Superior temporal gyrus (tissue), 1 donor: ENCODE results near the gene IMPDH1.

Source experiments
- DNase-seq: peaks from one replicate; pipeline ENCODE4 v3.0.0-alpha.2; 2016; ENCODE audit errors: extremely low spot score

IMPDH1 gene

DNA sequence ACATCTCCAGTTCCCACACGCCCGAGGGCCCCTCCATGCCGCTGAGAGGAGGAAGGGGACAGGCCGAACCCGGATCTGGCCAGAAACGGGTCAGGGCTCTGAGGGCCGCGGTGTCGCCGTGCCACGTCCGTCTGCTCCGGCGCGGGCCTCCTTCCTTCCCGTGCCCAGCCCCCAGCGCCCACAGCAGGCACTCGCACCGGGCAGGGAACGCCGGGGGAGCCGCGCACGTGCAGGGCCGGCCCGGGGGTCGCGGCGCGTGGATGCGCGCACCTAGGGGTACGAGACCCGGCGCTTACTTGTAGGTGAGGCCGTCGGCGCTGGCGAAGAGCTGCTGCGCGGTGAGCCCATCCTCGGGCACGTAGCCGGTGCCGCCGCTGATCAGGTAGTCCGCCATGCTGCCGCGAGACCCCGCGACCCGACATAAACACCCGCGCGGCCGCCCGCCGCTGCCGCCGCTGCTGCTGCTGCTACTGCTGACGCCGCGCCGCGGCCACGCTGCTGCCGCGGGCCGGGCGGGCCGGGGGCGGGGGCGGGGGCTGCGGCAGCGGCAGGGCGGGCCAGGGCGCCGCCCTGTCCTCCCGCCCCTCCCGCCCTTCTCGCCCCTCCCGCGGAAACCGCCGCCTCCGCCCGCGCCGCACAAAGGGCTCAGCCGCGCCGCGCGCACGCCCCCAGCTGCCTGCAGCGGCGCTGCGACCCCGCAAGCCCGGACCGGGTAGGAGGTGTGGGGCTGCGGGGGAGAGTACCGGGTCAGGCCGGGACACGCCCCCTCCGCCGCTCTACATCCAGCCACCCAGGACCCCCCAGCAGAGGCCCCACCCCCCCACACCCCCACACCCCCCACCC, 4.1 kb downstream of the IMPDH1 start:
- no peak for DNase-seq

DNA sequence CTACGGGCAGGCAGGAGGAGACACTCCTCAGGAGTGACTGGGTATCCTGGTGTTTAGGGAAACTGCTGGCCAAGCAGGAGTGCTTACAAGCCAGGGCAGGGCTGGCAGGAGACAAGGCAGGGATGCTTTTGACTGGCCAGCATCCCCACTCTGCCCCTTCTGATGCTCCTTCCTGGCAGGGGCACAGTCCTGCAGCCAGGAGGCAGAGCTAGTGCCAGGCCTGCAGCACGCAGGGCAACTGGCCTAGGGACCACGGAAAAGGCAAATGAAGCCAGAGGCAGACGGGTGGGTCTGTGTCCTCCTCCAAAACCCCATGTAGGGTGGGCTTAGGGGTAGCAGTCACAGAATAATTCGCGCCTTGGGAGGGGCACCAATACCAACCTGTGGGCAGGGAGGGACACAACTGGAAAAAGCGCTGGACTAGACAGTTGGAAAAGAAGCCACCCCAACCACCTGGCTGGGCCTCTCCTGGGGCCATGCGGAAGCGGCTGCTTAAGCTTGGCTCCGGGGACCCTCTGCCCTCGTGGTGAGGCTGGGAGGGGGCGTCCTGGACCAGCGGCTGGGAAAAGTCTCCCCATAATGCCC, 4.8 kb downstream of the IMPDH1 start:
- no peak for DNase-seq

DNA sequence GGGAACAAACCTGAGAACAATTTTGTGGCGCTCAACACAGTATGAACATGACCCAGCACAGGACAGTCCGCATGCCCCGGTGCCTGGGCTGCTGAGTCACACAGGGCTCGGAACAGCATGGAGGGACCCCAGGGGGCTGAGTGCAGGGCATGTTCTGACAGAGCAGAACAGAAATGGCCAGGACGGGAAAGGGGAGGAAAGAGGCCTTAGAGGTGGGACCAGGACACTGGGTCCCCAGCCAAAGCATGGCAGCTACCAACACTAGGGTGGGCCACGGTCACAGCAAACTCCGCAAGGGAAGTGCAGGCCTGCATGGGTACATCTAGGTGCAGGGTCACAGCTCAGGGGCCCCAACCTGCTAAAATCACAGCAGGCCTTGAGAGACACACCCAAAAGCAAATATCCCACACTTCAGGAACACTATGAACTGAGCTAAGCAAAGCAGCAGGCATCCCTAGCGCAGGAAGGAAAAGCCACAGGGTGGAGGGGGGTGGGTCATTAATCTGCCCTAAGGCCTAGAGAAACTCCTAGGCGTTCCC, 5.6 kb downstream of the IMPDH1 start:
- no peak for DNase-seq

DNA sequence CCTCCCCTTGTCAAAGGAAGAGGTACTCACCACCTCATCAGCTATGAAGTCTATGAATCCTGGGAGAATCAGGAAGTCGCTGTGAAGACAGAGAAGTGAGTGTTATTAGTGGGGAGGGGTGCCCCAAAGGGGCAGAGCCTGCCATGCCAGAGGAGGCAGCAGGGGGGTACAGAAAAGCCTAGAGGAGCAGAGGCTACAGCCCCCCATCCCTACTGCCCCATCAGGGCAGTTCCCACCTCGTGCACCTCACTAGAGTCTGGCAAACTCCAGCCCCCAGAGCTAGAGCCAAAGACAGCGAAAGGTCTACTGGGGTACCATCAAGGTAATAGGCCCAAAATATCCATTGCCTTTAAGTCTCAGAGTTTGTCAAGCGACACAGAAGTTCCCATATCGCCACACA, 6.1 kb downstream of the IMPDH1 start:
- no peak for DNase-seq

DNA sequence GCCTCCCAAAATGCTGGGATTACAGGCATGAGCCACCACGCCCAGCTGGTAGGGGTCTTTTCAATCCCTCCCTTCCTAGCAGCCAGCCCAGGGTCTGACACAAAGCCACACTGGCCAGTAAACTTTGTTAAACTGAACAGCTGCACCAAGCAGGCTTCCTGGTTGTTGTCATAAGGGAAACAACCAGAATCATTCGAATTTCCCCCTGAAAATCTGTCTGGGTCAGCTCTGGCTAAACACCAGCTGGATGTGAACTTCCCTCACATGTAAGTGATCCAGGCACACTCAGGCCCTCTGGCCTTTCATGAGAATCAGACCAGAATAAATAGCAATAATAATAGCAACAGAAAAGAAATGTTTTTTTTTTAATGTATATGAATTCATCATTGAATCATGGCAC, 7.4 kb downstream of the IMPDH1 start:
- DNase-seq: no peak

DNA sequence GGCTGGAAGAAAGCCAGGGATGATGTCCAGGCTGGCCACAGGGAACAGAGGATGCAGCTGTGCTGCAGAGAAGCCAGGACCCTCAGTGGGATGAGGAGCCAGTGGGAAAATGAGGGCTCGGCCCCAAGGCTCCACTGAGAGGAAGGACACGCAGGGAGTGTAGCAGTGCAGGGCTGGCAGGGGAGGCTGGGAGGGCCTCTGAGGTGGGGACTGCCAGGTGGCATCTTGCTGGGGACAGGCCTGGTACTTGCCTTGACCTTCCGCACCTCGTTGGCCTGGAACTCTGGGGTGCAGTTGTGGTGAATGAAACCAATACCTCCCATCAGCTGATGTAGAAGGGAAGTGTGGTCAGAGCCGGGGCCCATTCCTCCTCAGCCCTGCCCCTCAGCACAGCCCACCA, 9.2 kb downstream of the IMPDH1 start:
- DNase-seq: no peak

DNA sequence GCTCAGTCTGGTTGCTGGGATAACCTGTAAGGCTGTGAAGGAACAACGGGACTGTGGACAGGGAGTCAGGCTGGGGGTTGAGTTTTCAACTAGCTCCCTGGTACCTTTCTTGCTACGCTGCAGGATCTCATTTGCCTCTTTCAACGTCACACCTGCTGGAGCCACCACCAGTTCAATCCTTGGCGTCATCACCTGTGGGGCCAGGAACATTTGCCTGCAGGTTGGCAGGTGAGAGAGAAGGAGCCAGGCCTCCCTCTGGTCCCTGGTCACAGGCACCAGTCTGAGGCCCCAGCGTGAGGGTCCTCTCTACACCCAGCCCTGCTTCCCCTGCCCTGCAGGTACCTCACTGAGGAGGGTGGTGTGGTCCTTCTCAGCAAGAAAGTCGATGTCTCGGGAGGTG, 9.8 kb downstream of the IMPDH1 start:
- no peak for DNase-seq

DNA sequence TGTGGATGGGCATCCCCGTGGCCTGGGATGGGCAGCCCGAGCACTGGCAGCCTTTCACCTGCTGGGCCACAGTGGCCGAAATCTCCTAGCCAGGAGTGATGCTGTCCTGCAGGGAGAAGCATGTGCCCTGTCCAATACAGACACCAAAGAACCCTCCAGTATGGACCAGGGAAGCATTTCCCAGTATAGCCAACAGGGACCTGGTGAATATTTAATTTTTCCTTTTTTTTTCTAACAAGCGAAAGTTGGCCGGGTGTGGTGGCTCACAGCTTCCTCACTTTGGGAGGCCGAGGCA, 11.0 kb downstream of the IMPDH1 start:
- no peak for DNase-seq

DNA sequence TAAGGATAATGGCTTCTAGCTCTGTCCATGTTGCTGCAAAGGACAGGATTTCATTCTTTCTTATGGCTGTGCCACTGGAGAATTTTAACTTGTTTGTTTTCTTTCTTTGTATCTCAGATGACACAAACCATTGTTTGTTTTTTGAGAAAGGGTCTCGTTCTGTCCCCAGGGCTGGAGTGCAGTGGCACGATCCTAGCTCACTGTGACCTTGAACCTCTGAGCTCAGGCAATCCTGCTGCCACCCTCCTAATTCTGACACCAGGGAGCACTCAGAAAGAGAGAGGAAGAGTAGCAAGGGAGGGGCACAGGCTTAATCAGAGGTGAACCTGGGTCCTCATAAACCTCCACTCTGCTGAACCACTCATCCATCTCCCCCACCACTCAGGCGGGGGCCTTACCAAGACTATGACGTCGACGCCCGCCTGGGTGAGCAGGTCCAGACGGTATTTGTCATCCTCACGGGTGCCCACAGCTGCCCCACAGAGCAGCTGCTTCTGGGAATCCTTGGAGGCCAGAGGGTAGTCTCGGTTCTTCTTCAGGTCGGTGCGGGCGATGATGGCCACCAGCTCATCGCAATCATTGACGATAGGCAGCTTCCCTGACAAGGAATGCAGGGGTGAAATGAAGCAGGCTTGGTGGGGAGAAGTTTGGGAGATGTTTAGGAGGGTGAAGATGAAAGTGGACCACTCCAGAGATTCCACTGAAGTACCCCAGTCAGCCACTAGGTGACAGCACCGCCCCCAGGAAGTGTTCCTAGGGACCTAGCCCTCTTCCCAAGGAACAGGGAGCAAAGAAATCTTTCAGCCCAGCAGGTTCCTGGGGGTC, 11.6 kb downstream of the IMPDH1 start:
- peak; percentile 82 for DNase-seq

DNA sequence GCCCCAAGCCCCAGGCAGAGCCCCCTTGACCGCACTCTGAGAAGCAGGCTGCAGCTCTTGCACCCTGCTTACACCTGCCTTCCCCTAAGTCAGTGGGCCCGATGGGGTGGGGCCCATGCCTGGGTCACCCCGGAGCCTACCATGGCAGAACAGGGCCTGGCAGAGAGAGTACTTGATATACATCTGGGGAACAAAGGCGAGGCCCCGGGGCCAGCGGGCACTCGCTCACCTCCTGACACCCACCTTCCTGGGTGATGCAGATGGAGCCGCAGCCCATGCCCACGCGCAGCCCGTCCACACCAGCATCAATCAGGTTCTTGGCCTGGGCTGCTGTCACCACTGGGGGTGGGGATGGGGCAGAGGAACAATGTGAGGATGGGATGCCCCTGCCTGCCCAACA, 13.4 kb downstream of the IMPDH1 start:
- no peak for DNase-seq

DNA sequence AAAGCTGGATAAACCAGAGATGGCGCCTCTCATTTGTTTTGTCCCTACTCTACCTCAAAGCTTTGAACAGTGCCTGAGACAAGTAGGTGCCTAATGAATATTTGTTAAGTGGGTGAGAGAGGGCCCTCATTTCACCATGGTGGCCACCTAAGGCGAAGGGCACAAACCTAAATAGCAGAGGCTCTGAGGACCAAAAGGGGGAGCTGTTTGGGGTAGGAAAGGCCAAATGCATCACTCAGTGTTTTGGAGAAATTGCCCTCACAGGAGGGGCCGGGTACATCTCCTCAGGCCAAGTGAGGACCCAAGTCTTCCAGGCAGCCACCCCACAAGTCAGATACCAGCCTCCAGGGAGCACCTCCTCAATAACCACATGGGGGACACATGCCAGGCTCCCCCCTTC, 14.0 kb downstream of the IMPDH1 start:
- DNase-seq: no peak

DNA sequence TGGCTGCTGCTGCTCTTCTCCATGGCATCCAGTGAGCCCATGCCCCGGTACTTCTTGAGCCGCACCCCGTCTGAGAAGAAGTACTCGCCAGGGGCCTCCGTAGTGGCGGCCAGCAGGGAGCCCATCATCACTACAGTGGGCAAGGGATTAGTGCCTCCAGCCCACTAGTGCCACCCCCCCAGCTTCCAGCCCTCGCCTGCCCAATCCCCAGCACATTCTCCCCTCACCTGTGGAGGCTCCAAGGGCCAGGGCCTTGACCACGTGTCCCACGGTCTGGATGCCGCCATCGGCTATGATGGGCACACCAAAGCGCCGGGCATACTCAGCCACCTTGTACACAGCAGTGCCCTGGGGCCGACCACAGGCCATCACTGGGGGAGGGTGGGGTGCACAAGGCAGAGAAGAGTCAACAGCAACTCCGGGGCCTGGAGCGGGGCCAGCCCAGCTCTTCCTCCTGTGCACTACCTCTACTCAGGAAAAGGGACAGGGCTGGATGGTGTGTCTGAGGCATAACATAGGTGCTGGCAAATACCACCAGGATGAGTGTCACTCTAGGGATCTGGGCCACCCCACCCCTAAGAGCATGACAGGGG, 14.8 kb downstream of the IMPDH1 start:
- DNase-seq: no peak

DNA sequence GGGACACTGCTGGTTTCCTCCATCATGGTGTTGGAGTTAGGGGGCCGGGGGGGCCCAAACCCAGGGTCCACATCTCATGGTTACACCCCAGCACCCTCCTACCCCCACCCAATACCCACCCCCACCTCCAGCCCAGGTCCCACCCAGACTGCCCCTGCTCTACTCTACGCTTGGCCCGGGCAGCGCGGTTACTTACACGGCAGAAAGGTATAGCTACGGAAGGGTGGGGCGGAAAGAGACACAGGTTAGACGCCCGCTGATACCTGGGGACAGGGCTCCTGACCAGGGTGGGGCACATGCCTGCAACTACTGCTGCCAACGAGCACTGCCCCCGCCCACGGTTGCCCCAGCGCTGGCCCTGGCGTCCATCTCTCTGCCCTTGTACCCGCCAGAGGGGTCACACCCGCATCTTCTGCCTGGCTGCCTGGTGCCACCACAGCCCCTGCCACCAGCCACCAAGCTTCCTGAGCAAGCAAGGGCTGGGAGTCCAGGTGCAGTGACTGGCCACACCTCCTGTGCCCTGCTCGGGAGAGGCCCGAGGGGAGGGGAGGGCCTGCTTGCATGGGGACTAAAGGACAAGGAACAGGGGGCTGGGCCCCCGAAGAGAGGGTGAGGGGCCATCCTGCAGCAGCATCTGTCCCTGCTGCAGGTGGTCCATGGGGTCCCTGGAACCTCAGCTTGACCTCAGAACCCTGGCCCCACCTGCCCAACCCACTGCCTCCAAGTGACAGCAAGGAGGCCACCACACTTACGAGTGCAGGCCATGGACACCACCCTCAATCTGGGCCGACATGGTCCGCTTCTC, 16.1 kb downstream of the IMPDH1 start:
- DNase-seq: no peak

DNA sequence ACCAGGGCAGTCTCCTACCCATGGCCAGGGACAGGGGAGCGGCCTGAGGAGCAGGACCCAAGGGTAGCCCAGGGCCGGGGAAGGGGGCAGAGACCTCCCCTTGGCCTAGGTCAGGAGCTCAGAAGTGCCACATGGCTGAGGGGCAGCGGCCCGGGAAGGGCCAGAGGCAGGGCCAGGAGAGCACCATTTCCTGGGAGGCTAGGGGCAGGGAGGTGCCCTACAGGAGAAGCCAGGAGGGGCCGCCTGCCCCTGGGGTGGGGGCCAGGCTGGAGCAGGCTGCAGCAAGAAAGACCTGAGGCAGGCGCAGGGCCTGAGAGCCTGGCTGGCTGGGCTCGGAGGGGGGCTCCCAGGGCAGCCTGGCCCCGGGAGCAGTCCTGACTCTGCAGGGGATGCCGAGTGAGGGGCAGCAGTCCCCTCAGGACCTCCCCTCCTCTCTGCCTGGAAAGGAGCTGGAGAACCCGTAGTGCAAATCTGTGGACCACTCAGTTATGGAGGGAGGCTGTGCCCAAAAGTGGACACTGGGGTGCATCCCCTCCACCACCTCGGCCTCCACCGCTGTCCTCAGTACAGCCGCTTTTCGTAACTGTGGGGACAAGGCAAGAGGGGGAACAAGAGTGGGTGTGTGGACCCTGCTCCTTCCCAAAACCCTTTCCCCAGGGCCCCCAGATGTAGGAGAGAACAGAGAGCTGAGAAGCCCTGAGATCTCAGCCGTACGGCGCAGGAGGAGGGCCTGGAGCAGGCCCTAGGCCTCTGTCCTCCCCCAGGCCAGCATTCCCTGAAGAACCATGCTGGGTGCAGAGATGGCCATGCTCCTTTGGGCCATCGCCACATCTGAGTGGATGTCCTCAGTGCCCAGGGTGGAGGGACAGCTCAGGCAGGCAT, 17.1 kb downstream of the IMPDH1 start:
- DNase-seq: no peak

DNA sequence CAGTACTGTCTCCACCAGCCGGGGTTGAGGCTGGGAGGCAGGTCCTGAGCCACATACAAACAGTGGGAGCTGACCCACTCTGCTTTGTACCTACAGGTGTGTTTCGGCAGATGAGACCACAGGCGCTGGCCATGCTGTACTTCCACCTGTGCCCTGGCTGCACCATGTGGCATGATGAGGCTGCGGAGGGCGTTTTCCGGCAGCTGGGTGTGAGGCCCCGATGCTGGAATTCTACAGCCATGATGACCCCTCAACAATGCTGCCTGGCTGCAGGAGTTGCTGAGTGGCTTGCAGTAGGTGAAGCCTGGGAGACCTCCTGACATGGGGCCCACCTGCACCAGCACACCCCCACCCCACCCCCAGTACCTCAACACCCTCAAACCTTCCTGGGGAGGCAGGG, 18.0 kb downstream of the IMPDH1 start:
- no peak for DNase-seq

DNA sequence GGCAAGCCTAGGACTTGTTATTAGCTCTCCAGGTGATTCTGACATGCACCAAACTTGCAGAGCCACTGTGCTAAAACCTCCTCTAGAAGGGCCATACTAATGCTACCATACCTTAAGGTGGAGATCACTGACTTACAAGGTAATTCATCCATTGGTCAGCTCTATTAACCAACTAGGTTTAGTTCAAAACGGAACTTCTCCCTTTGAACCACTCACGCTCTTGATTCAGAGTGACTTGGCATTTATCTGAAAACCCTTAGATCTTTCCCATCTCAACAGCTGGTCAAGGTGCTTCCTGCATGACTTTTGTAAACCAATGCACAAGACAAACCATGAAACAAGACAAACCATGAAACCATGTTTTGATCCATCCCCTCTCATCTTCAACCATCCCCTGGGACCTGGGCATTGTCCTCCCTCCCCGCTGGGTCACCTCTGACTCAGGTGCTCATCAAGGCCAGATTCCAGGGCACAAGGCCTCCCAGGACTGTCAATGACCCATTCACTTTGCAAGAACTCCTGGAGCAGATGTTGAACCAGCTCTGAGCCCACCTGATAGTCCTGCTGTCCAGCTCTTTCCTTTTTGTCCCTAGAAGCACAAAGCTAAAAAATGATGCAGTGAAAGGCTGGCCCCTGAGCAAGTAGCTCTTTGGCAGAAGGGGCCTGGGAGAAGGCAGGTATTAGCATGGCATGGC, 18.8 kb downstream of the IMPDH1 start:
- no peak for DNase-seq

DNA sequence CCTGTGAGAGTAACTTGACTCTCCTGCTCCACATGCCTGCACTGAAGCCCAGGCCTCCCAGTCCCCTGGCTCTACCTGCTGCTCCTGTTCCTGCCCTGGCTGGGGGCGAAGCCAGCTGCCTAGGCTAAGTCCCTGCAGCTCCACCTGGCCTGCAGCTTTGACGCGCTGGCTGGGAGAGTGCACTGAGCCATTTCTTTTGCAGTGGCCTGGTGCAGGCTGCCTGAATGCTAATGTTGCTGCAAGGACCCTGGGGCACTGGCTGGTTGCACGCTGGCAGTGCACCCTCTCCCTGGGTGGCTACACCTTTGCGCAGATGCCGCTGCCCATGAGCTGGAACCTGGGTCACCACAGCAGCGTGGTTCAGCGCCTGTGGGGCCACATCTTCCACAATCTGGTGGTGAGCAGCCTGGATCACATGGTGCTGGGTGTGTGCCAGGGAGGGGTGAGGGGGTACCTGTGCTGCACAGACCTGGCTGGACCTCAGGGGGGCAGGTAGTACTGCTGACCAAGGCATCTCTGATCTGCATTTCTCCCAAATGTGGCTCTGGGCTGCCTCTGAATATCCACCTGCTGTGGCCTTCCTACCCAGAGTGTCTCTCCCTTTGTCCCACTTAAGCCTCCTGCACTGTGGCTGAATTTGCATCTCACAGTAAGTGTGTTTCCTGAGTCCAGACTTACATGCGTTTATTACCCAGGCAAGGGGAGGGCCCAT, 20.0 kb downstream of the IMPDH1 start:
- DNase-seq: no peak

DNA sequence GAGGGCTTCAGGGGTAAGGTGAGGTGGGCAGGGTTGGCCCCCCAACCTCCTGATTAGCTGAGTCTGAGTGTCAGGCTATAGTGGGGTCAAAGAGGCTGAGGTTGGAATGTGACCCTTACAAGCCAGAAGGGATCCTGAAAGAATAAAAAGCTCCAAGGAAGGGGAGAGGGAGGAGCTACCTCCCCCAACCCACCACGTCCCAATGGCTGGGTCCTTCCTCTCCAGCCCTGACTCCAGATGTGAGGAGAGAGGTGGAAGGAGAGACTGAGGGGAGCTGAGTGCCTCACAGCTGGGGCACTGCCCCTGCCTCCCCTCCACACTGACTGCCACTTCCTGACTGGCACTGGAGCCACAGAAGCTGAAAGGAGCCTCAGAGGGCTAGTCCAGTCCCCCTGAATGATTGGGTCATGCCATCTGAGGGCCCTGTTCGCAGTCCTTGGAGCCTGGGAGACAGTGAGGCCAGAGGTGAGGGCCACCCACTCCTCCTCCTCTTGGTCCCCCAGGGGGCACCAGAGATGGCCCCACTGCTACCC, 20.6 kb downstream of the IMPDH1 start:
- DNase-seq: no peak

DNA sequence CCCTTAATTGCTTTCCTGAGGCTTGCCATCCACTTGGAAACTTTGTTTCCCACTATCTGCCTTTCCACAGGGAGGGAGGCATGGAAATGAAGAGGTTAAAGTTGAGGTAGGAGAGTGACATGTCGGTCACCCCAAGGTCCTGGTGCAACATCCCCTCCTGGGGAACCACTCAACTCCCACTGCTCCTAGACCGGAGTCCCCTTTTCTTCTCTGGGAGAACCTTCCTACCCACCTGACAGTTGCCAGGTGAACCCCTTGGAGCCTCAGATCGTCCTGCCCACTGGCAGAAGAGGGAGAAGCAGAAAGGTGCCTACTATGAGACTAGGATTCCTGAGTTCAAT, 21.7 kb downstream of the IMPDH1 start:
- DNase-seq: no peak
